Loucy (cell line): ENCODE results near the gene ZNF608.

Experiments
- H2AFZ ChIP-seq: fragments of 200-600 bp; sonication (generic); 2 replicates; pipeline ENCODE4 v1.6.0; 2016; ENCODE audit warnings: antibody characterized with exemption, mild to moderate bottlenecking, low read length, moderate library complexity
- H3F3A ChIP-seq: fragments of 200-600 bp; 2 replicates; pipeline ENCODE4 v1.6.0; 2016; ENCODE audit warnings: antibody characterized with exemption, low read depth, mild to moderate bottlenecking
- H3K27me3 ChIP-seq: fragments of 200-600 bp; sonication (generic); 2 replicates; pipeline ENCODE4 v1.6.1; 2014; ENCODE audit warnings: low read length, mild to moderate bottlenecking; ENCODE audit not compliant: insufficient read depth, poor library complexity, severe bottlenecking
- H3K36me3 ChIP-seq: fragments of 200-600 bp; sonication (generic); 2 replicates; pipeline ENCODE4 v1.6.1; 2016; ENCODE audit warnings: low read length; ENCODE audit not compliant: insufficient read depth
- H3K4me1 ChIP-seq: fragments of 200-600 bp; sonication (generic); 2 replicates; pipeline ENCODE4 v1.5.1; 2014; ENCODE audit warnings: low read length, mild to moderate bottlenecking; ENCODE audit not compliant: insufficient read depth, poor library complexity, severe bottlenecking
- H3K4me2 ChIP-seq: fragments of 200-600 bp; sonication (generic); 2 replicates; pipeline ENCODE4 v1.6.0; 2014; ENCODE audit warnings: antibody characterized with exemption, low read length, low read depth, mild to moderate bottlenecking; ENCODE audit not compliant: poor library complexity, severe bottlenecking
- H3K4me3 ChIP-seq: fragments of 200-600 bp; sonication (generic); 2 replicates; pipeline ENCODE4 v1.5.1; 2014; ENCODE audit warnings: low read length, mild to moderate bottlenecking, mixed read lengths; ENCODE audit not compliant: poor library complexity, severe bottlenecking
- H3K79me2 ChIP-seq: fragments of 200-600 bp; sonication (generic); 2 replicates; pipeline ENCODE4 v1.6.1; 2014; ENCODE audit warnings: low read length; ENCODE audit not compliant: insufficient read depth
- H3K9ac ChIP-seq: fragments of 200-600 bp; sonication (generic); 2 replicates; pipeline ENCODE4 v1.6.0; 2014; ENCODE audit warnings: mild to moderate bottlenecking, low read depth, low read length, moderate library complexity; ENCODE audit not compliant: poor library complexity, severe bottlenecking
- H3K9me2 ChIP-seq: fragments of 200-600 bp; sonication (generic); replicated peaks from 2 replicates; pipeline ENCODE4 v1.6.1; 2016; ENCODE audit warnings: low read depth, low read length, mixed read lengths
- H3K9me3 ChIP-seq: fragments of 200-600 bp; sonication (generic); 2 replicates; pipeline ENCODE4 v1.6.1; 2014; ENCODE audit warnings: mild to moderate bottlenecking, antibody characterized with exemption, low read length, low read depth; ENCODE audit not compliant: insufficient read depth
- H4K20me1 ChIP-seq: fragments of 200-600 bp; sonication (generic); 2 replicates; pipeline ENCODE4 v1.6.0; 2014; ENCODE audit warnings: antibody characterized with exemption, low read length, mild to moderate bottlenecking; ENCODE audit not compliant: insufficient read depth, poor library complexity, severe bottlenecking
- CTCF ChIP-seq: fragments of 200-600 bp; sonication (generic); conservative IDR thresholded peaks from 2 replicates; pipeline ENCODE4 v1.5.1; 2014; ENCODE audit warnings: mild to moderate bottlenecking, antibody characterized with exemption, low read length
- EZH2phosphoT487 ChIP-seq: fragments of 200-600 bp; IDR thresholded peaks from 2 replicates; pipeline ENCODE4 v1.6.1; 2018; ENCODE audit warnings: antibody characterized with exemption, mild to moderate bottlenecking, moderate library complexity, borderline replicate concordance

Gene ZNF608

GRCh38 chr5:124743602-124744169 lies 2.8 kb downstream of the ZNF608 start:
- H3K36me3 ChIP-seq = no peaks in the 10 kb centered on the region
- H3K4me3 ChIP-seq = no peak overlapping the region
- no peaks in the 10 kb centered on the region for H3F3A ChIP-seq
- no peak overlapping the region for H3K4me2 ChIP-seq
- H4K20me1 ChIP-seq = no peaks in the 10 kb centered on the region
- no peaks in the 10 kb centered on the region for H3K9me3 ChIP-seq
- H3K27me3 ChIP-seq = peaks cover 17% of the 10 kb centered on the region
- no peaks in the 10 kb centered on the region for H3K79me2 ChIP-seq
- H3K9me2 ChIP-seq = no peaks in the 10 kb centered on the region
- H3K9ac ChIP-seq = no peak overlapping the region
- H2AFZ ChIP-seq = no peak overlapping the region
- no peak for TF ChIP-seq EZH2phosphoT487
- TF ChIP-seq CTCF = no peak
- no peaks in the 10 kb centered on the region for H3K4me1 ChIP-seq

GRCh38 chr5:124742983-124743601 lies 3.3 kb downstream of the ZNF608 start:
- Histone ChIP-seq H3F3A (no peaks in the 10 kb centered on the region), H3K4me2 (no peak overlapping the region), H3K79me2 (no peaks in the 10 kb centered on the region), H3K4me3 (no peak overlapping the region), H3K27me3 (peaks cover 17% of the 10 kb centered on the region), H3K9me2 (no peaks in the 10 kb centered on the region), H4K20me1 (no peaks in the 10 kb centered on the region), H3K9me3 (no peaks in the 10 kb centered on the region), H3K9ac (no peak overlapping the region), H3K36me3 (no peaks in the 10 kb centered on the region), H2AFZ (no peak overlapping the region), H3K4me1 (no peaks in the 10 kb centered on the region)
- TF ChIP-seq EZH2phosphoT487 = no peak
- no peak for TF ChIP-seq CTCF

- Histone ChIP-seq H2AFZ (no peak overlapping the region), H4K20me1 (no peaks in the 10 kb centered on the region), H3K4me1 (no peaks in the 10 kb centered on the region), H3K4me2 (no peak overlapping the region), H3F3A (no peaks in the 10 kb centered on the region), H3K4me3 (no peak overlapping the region), H3K9ac (no peak overlapping the region), H3K9me3 (no peaks in the 10 kb centered on the region), H3K9me2 (no peaks in the 10 kb centered on the region), H3K27me3 (peaks cover 17% of the 10 kb centered on the region), H3K79me2 (no peaks in the 10 kb centered on the region), H3K36me3 (no peaks in the 10 kb centered on the region)
- no peak for TF ChIP-seq EZH2phosphoT487
- no peak for TF ChIP-seq CTCF
These were observed 3.9 kb downstream of the ZNF608 start for GRCh38 chr5:124742521-124742920.
